GM23338 (cell line): ENCODE results near the gene NBAS. TPM values are rescaled to one million over a fixed set of nuclear protein-coding genes. Genes with fewer than 3 reads are reported as not detected.
A peak's percentile ranks its signal among the peaks of the same experiment; 100 is the strongest.

Experiments
- ATAC-seq: fragments of 200-7000 bp; cut with Tn5 transposase; 3 replicates; pipeline ENCODE4 v1.9.1; 2020
- DNase-seq: peaks from one replicate; pipeline ENCODE4 v3.0.0-alpha.2; 2015; ENCODE audit warnings: low spot score
- H2AFZ ChIP-seq: fragments of 200-600 bp; sonication (generic); 2 replicates; pipeline ENCODE4 v1.8.0; 2016; ENCODE audit warnings: antibody characterized with exemption, mild to moderate bottlenecking, moderate library complexity
- H3F3A ChIP-seq: fragments of 200-600 bp; sonication (generic); replicated peaks from 2 replicates; pipeline ENCODE4 v1.8.0; 2017; ENCODE audit warnings: antibody characterized with exemption, mixed run types, low read depth
- H3K27ac ChIP-seq: fragments of 200-600 bp; sonication (generic); 2 replicates; pipeline ENCODE4 v1.6.1; 2016; ENCODE audit warnings: low read depth
- H3K27me3 ChIP-seq: fragments of 200-600 bp; sonication (generic); 2 replicates; pipeline ENCODE4 v1.8.0; 2016; ENCODE audit warnings: mild to moderate bottlenecking, mixed run types, moderate library complexity; ENCODE audit not compliant: insufficient read depth
- H3K36me3 ChIP-seq: fragments of 200-600 bp; sonication (generic); 2 replicates; pipeline ENCODE4 v1.8.0; 2016; ENCODE audit warnings: mild to moderate bottlenecking; ENCODE audit not compliant: insufficient read depth
- H3K4me1 ChIP-seq: fragments of 200-600 bp; sonication (generic); 2 replicates; pipeline ENCODE4 v1.8.0; 2016; ENCODE audit warnings: mild to moderate bottlenecking, moderate library complexity; ENCODE audit not compliant: insufficient read depth
- H3K4me2 ChIP-seq: fragments of 200-600 bp; sonication (generic); 2 replicates; pipeline ENCODE4 v1.7.1; 2017; ENCODE audit warnings: mixed run types
- H3K4me3 ChIP-seq: fragments of 200-600 bp; sonication (generic); 2 replicates; pipeline ENCODE4 v1.6.1; 2016; ENCODE audit warnings: mixed run types
- H3K79me2 ChIP-seq: fragments of 200-600 bp; sonication (generic); replicated peaks from 2 replicates; pipeline ENCODE4 v1.8.0; 2017; ENCODE audit warnings: mild to moderate bottlenecking; ENCODE audit not compliant: insufficient read depth
- H3K9me2 ChIP-seq: fragments of 200-600 bp; sonication (generic); 2 replicates; pipeline ENCODE4 v1.8.0; 2017; ENCODE audit not compliant: insufficient read depth
- H4K20me1 ChIP-seq: fragments of 200-600 bp; sonication (generic); replicated peaks from 2 replicates; pipeline ENCODE4 v1.8.0; 2017; ENCODE audit warnings: mild to moderate bottlenecking; ENCODE audit not compliant: insufficient read depth
- H3K27ac Mint-ChIP-seq: 2 replicates; pipeline ENCODE4 v1.8.0; 2020; ENCODE audit warnings: inconsistent platforms, mild to moderate bottlenecking, moderate library complexity, mixed read lengths
- H3K27me3 Mint-ChIP-seq: 3 replicates; pipeline ENCODE4 v1.8.0; 2022; ENCODE audit warnings: low read depth, mild to moderate bottlenecking, moderate library complexity, mixed read lengths, inconsistent platforms; ENCODE audit not compliant: insufficient read depth, poor library complexity
- H3K36me3 Mint-ChIP-seq: 3 replicates; pipeline ENCODE4 v1.8.0; 2021; ENCODE audit warnings: low read depth, mild to moderate bottlenecking, inconsistent platforms, moderate library complexity, mixed read lengths
- H3K4me1 Mint-ChIP-seq: 3 replicates; pipeline ENCODE4 v1.8.0; 2020; ENCODE audit warnings: mild to moderate bottlenecking, inconsistent platforms, mixed read lengths
- H3K4me3 Mint-ChIP-seq: 3 replicates; pipeline ENCODE4 v1.8.0; 2021; ENCODE audit warnings: moderate library complexity, mild to moderate bottlenecking, inconsistent platforms, mixed read lengths
- H3K9me3 Mint-ChIP-seq: 3 replicates; pipeline ENCODE4 v1.8.0; 2020; ENCODE audit warnings: moderate library complexity, mild to moderate bottlenecking, inconsistent platforms, mixed read lengths
- CREB1 ChIP-seq: fragments of 250-450 bp; sonication (Bioruptor Pico); IDR thresholded peaks from 2 replicates; pipeline ENCODE4 v1.5.0; 2020; ENCODE audit warnings: low read depth, mild to moderate bottlenecking, moderate library complexity
- CTCF ChIP-seq, 2 experiments: fragments of 200-600 bp in 1 of 2; sonication (generic) in 1 of 2; conservative IDR thresholded peaks; 2 replicates each; pipeline versions ENCODE4 v1.5.1 to v1.6.1; 2016 to 2017; ENCODE audit warnings: antibody characterized with exemption in 2 of 2, low read depth in 2 of 2, mild to moderate bottlenecking in 2 of 2, moderate library complexity in 1 of 2
- EZH2 ChIP-seq: fragments of 200-600 bp; sonication (generic); IDR thresholded peaks from one replicate; pipeline ENCODE4 v1.8.0; 2017; ENCODE audit warnings: antibody characterized with exemption, mild to moderate bottlenecking, low read depth; ENCODE audit not compliant: unreplicated experiment
- EZH2phosphoT487 ChIP-seq: fragments of 200-600 bp; sonication (generic); IDR thresholded peaks from one replicate; pipeline ENCODE4 v1.8.1; 2018; ENCODE audit warnings: antibody characterized with exemption; ENCODE audit not compliant: unreplicated experiment
- JUNB ChIP-seq: IDR thresholded peaks from one replicate; pipeline ENCODE4 v1.6.1; 2016; ENCODE audit warnings: antibody characterized with exemption; ENCODE audit not compliant: unreplicated experiment
- POLR2AphosphoS5 ChIP-seq: IDR thresholded peaks from 2 replicates; pipeline ENCODE4 v1.6.1; 2016; ENCODE audit warnings: antibody characterized with exemption, low read depth
- STAT1 ChIP-seq: IDR thresholded peaks from one replicate; pipeline ENCODE4 v1.6.1; 2016; ENCODE audit warnings: antibody characterized with exemption; ENCODE audit not compliant: unreplicated experiment
- ZNF114 ChIP-seq: fragments of 250-450 bp; sonication (Bioruptor Pico); IDR thresholded peaks from 2 replicates; pipeline ENCODE4 v1.5.0; 2020; ENCODE audit warnings: mild to moderate bottlenecking, moderate library complexity
- ZNF331 ChIP-seq: fragments of 250-450 bp; sonication (Bioruptor Pico); IDR thresholded peaks from 2 replicates; pipeline ENCODE4 v1.5.0; 2020; ENCODE audit warnings: low read depth, mild to moderate bottlenecking, moderate library complexity
- ZNF462 ChIP-seq: fragments of 250-450 bp; sonication (Bioruptor Pico); IDR thresholded peaks from 2 replicates; pipeline ENCODE4 v1.5.0; 2020; ENCODE audit warnings: mild to moderate bottlenecking, moderate library complexity
- polyA plus RNA-seq: library from polyadenylated mRNA; unstranded; fragments of >200 nt; fragmentation: Nextera tagmentation; extraction: Ambion mirVana; gene quantifications from 2 replicates; pipeline ENCODE4 v1.2.1, GENCODE V29; 2016
- total RNA-seq: library from RNA; depleted of rRNA; stranded (reverse); fragments of >200 nt; shearing (Covaris generic); gene quantifications from 2 replicates; pipeline ENCODE4 v1.2.3, GENCODE V29; 2014
- TF ChIP-seq, protein P1 (sequence below): IDR thresholded peaks from 2 replicates; pipeline ENCODE4 v1.6.1; 2016; ENCODE audit warnings: antibody characterized with exemption

The NBAS gene
- total and polyA plus RNA-seq, 2 experiments from 2014 or later = 24.8 to 38.9 TPM

- Histone ChIP-seq H4K20me1 (no peaks in the 10 kb centered on the region), H3K4me2 (peak overlapping the region; percentile 80), H3F3A (no peaks in the 10 kb centered on the region), H3K27ac (peak overlapping the region; percentile 29; the same call in 1 of the 2 replicates), H3K9me2 (no peaks in the 10 kb centered on the region), H3K4me3 (peak overlapping the region; percentile 87), H3K79me2 (peaks cover 24% of the 10 kb centered on the region), H3K36me3 (no peaks in the 10 kb centered on the region), H3K4me1 (peaks cover 4% of the 10 kb centered on the region; the same call in 1 of the 2 replicates), H3K27me3 (no peaks in the 10 kb centered on the region), H2AFZ (peak overlapping the region; percentile 99)
- TF ChIP-seq ZNF114 (CRISPR knock-in tag) (no peak), EZH2phosphoT487 (no peak), JUNB (no peak), ZNF462 (CRISPR knock-in tag) (no peak), STAT1 (no peak), POLR2AphosphoS5 (no peak), CTCF (conservative IDR thresholded peaks at IDR 0.05; ENCODE audit: low read depth in 2 of 2) (no peak), CREB1 (CRISPR knock-in tag) (no peak), ZNF331 (CRISPR knock-in tag) (no peak), EZH2 (no peak)
- TF ChIP-seq, protein P1, sequence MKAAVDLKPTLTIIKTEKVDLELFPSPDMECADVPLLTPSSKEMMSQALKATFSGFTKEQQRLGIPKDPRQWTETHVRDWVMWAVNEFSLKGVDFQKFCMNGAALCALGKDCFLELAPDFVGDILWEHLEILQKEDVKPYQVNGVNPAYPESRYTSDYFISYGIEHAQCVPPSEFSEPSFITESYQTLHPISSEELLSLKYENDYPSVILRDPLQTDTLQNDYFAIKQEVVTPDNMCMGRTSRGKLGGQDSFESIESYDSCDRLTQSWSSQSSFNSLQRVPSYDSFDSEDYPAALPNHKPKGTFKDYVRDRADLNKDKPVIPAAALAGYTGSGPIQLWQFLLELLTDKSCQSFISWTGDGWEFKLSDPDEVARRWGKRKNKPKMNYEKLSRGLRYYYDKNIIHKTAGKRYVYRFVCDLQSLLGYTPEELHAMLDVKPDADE = no peak
- no peaks in the 10 kb centered on the region for H3K27me3 Mint-ChIP-seq
- DNase-seq (peak; percentile 19), ATAC-seq (peak; percentile 10; the same call in 2 of the 3 replicates)
- H3K27ac Mint-ChIP-seq = peak overlapping the region; percentile 35
- H3K36me3 Mint-ChIP-seq = no peaks in the 10 kb centered on the region
- peaks cover 19% of the 10 kb centered on the region for H3K4me1 Mint-ChIP-seq
- H3K9me3 Mint-ChIP-seq = no peaks in the 10 kb centered on the region
- H3K4me3 Mint-ChIP-seq = peak overlapping the region; percentile 99
Measured at GRCh38 chr2:15561574-15562344, 625 bp upstream of the NBAS start.
